Right renal cortex interstitium (tissue), 3 donors: ENCODE results near the gene ZNF524. TPM values are rescaled to one million over a fixed set of nuclear protein-coding genes. Genes with fewer than 3 reads are reported as not detected.

ENCODE experiments used
- DNase-seq, 3 donors: peaks; one replicate each; pipeline ENCODE4 v3.0.0-alpha.2; 2013; ENCODE audit warnings: low read depth in 3 of 3, low spot score in 2 of 3
- polyA plus RNA-seq, 3 donors: library from polyadenylated mRNA; unstranded; fragments of 120-200 nt; gene quantifications; one replicate each; pipeline ENCODE4 v1.2.1, GENCODE V29; 2013; ENCODE audit not compliant: insufficient read length in 3 of 3

The ZNF524 gene
- polyA plus RNA-seq, 3 donors = 6.0 to 8.1 (median 6.6) TPM

DNA sequence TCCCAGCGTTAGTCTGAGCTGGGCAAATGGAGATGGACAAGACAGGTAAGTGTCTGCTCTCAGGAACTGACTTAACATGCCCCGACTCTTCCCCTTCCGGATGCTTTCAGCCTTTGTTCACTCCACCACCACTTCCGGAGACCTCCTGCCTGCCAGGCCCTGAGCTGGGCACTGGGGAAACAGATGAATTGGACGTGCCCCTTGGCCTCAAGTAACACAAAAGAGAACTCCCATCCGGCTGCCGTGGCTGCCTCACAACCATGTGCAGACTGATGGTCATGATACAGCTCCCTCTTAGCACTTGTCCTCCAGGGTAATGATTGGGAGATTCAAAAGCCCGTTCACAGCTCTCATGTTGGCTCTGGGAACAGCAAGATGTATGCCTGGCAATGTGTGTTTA, 17.3 kb downstream of the ZNF524 start:
- no peak for DNase-seq

DNA sequence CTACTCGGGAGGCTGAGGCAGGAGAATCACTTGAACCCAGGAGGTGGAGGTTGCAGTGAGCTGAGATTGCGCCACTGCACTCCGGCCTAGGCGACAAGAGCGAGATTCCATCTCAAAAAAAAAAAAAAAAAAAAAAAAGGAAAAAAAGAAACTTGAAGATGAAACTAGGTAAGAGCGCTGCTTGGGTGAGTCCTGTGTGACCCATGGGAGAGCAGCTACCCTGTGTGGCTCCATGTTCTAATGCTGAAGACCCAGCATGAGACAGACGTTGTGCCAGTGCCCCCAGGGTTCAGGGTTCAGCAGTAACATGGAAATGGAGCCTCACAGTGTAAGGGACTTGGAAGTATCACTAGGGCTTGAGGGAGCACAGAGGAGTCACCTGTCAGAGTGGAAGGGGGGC, 18.3 kb downstream of the ZNF524 start:
- no peak for DNase-seq

GRCh38 chr19:55619286-55619685, 19.2 kb downstream of the ZNF524 start:
- no peak for DNase-seq

DNA sequence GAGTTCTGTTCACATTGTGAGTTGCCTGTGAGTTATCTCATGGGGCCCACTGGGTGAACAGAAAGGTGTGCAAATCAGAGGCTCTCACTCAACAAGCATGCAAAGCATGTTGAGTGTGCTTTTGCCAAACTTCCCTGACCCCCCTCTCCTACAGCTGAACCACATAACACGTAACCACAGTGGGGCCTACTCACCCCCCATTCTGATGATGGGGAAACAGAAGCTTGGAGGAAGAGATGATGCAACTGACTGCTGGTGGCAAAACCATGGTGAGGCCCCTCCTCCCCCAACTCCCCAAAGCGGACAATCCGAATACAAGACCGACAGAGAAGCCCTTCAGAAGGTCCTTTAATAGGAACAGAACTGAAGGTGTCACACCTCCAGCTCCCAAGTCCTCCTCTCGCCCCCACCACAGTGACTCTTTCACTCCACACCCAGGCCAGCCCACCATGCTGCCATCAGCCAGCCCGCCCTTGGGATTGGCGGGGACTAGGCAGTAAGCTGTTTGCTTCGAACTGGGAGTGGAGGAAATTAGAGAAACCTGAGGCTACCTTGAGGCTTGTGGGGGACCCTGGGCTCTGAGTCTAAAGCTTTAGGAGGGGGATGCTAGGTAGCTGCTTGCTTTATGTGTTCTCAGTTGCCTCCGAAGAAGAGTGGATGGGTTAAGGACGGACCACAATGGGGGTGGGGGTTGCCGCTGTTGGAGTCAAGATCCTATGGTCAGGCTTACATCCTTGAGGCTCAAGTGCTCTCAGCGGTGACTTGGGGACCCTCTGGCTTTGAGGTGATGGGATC, 20.5 kb downstream of the ZNF524 start:
- DNase-seq = no peak

DNA sequence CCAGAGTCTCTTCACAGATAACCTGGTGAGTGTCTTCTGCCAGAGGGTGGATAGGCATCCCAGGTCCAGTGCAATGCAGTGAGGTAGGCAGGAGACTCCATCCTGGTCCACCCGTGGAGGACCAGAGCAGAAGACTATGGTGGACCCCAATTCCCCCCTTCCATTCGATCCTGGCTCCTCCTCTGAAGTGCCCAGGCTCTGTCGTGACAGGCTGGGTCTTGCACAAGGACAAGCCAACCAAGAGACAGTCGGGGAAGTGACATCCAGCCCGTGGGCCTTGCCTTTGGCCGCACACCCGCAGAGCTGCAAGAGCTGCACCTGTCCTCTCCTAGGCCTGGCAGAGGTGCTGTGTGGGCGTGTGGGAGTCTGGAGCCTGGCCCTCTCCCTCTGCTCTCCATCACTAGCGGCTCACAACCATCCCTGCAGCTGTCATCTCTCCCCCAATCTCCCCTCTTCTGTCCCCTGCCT, 21.2 kb downstream of the ZNF524 start:
- no peak for DNase-seq

DNA sequence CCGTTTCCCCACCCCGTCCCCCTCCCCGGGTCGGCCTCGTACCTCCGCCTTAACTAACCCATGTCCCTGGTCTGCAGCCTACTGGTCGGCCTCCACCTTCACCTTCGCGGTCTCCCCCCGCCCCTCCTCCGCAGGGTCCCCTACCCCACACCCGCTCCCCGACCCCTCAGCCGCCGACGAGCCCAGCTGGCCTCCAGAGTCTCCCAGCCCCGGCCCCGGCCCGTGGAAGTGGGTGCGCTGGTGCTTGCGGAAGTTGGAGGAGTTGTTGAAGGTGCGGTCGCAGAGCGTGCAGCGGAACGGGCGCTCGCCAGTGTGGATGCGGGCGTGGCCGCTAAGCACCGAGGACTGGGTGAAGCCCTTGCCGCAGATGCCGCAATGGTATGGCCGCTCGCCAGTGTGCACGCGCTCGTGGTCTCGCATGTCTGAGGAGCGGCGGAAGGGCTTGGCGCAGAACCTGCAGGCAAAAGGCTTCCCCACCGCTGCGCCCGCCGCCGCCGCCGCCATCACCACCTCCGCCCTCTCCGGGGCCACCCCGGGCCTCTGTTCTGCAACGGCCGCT, 21.7 kb downstream of the ZNF524 start:
- no peak for DNase-seq

DNA sequence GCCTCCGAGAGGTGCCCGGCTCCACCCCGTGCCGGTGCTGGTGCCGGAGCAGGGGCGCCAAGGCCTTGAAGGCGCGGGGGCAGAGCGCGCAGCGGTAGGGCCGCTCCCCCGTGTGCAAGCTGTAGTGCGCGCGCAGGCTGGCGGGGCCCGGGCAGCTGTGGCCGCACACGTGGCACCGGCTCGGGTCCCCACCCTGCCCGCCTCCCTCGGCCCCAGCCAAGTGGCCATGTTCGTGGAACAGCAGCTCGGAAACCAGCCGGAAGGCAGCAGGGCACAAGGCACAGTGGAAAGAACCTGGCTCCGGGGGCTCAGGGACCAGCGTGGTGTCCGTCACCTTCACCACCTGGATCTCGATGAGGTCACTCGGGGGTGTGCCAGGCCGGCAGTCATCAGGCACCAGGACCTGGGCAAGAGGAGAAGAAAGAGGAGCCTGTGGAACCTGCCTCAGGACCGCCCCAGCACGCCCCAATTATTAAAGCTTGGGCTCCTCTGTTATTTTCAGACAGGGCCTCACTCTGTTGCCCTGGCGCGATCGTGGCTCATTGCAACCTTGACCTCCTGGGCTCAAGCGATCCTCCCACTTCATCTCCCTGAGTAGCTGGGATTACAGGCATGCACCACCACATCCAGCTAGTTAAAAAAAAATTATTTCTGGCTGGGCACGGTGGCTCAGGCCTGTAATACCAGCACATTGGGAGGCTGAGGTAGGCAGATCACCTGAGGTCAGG, 22.3 kb downstream of the ZNF524 start:
- no peak for DNase-seq

DNA sequence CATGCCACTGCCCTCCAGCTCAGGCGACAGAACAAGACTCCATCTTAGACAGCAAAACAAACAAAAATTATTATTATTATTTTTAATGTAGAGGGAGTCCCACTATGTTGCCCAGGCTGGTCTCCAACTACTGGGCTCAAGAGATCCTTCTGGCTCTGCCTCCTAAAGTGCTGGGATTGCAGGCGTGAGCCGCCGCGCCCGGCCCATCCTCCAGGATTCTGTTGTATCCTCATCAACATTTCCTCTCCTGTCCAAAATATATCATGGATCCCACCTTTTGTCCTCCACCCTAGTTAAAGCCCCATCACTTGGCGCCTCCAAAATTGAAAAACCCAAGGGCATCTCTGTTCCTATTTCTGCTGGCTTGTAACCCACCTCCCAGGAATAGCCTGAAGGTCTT, 23.0 kb downstream of the ZNF524 start:
- no peak for DNase-seq

GRCh38 chr19:55623561-55623960, 23.5 kb downstream of the ZNF524 start:
- DNase-seq = no peak

GRCh38 chr19:55624109-55625003, 24.3 kb downstream of the ZNF524 start, which contains the start of gene ZNF784:
ZNF784 (minus strand) TSS chr19:55624566; CDS start chr19:55624561, 5 bp downstream.
- DNase-seq = peak in 2 of 3 donors; percentile 82 to 88

- DNase-seq = no peak
Observed at GRCh38 chr19:55625004-55625326, 24.9 kb downstream of the ZNF524 start.

DNA sequence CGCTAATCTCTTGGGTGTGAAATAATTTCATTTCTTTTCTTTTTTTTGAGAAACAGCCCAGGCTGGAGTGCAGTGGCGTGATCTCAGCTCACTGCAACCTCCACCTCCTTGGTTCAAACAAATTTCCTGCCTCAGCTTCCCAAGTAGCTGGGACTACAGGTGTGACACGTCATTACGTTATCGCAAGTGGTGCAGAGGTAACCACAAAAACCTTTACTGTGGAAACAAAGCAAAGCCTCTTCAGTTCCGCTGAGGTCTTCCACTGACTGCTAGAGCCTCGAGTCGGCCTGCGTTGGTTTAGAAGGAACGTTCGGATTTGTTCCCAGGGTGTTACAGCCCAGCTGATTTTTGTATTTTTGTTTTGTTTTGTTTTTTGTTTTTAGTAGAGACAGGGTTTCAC, 26.3 kb downstream of the ZNF524 start:
- DNase-seq = no peak

DNA sequence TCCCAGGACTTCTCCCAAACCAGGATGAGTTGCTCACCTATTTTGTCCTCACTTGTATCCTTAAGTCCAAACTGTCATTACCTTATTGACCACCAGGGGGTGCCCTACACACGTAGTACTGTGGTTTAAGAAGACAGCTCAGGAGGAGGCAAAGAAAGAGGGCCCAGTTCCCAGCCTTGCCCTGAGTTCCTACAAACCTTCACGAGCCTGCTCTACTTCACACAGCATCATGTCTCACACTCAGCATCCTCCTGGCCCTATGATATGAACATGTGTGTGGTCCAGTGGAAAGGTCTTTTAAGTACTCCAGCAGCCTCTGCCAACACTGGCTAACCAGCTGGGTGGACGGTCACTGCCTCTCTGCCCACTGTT, 32.4 kb downstream of the ZNF524 start:
- DNase-seq = peak in 2 of 3 donors; percentile 85 to 86

GRCh38 chr19:55633861-55634260, 33.8 kb downstream of the ZNF524 start:
- no peak for DNase-seq

GRCh38 chr19:55635334-55635717, 35.2 kb downstream of the ZNF524 start:
- DNase-seq = no peak

- no peak for DNase-seq
Observed at GRCh38 chr19:55635856-55636440, 35.9 kb downstream of the ZNF524 start.

DNA sequence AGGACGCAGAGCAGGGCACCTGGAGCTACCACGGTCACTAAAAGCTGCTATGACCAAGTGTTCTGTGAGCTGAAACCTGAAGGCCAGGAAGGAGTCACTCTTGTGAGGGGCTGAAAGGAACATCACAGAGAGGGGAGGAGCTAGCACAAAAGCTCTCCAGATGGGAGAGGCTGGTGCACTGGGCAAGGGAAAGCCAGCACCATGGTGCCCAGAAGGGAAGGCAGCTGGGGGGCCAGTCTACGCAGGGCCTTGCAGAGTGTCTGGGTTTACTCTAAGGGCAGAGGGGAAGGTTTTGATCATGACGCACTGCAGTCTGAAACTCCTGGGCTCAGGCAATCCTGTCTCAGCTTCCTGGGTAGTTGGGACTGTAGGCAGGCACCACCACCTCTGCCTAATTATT, 36.6 kb downstream of the ZNF524 start:
- no peak for DNase-seq

- no peak for DNase-seq
Observed at GRCh38 chr19:55637534-55637933, 37.4 kb downstream of the ZNF524 start.

DNA sequence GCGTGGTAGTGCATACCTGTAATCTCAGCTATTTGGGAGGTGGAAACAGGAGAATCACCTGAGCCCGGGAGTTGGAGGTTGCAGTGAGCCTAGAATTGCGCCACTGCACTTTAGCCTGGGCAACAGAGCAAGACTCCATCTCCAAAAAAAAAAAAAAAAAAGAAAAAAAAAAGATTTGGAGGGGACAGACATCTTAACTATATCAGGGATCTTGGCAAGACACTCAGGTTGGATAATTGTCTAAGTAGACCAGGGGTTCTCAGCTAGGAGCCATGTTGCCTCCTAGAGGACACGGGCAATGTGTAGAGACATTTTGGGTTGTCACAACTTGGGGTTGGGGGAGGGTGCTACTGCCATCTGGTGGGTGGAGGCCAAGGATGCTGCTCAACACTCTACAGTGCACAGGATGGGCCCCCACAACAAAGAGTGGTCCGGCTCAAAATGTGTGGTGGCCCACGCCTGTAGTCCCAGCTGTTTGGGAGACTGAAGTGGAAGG, 38.8 kb downstream of the ZNF524 start:
- no peak for DNase-seq

DNA sequence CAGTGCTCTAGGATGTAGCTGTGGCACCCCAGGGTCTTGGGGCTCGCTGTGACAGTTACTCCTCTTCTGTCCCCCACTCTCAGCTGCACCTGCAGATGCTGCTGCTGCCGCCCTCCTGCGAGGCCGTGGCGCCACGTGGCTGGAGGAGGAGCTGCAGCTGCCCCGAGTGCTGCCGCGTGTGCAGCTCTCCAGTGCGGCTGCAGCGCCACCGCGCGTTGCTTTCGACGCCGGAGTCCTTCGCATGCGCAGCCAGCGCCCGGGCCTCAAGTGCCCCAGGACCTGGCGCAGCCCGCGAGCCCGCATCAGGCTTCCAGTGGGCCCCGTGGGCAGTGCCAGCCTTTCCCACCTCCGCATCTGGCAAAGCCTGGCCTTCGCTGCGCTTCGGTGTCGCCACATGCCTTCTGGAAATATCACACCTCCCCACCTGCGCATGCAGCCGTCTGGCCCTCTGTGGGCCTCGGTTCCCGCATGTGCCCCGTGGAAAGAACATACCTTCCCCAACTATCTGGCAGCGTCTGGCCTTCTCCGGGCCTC, 40.0 kb downstream of the ZNF524 start:
- DNase-seq = no peak
